Brain pericyte (primary cell): ENCODE data around the gene BCAS1.

Experiments used
- DNase-seq: peaks from one replicate; pipeline ENCODE4 v3.0.0-alpha.2; 2012; ENCODE audit warnings: low read depth, low spot score

The BCAS1 gene

GRCh38 chr20:54103067-54103761, 32.8 kb upstream of the BCAS1 start:
- no peak for DNase-seq

GRCh38 chr20:54102543-54102942, 32.1 kb upstream of the BCAS1 start:
- no peak for DNase-seq

- DNase-seq = no peak
These were observed 30.2 kb upstream of the BCAS1 start for GRCh38 chr20:54100563-54100962.

- no peak for DNase-seq
These were observed 29.5 kb upstream of the BCAS1 start for GRCh38 chr20:54099894-54100293.

- DNase-seq = no peak
These were observed 27.7 kb upstream of the BCAS1 start for GRCh38 chr20:54098047-54098446.

GRCh38 chr20:54097236-54097529, 26.8 kb upstream of the BCAS1 start:
- DNase-seq = no peak

- DNase-seq = no peak
These were observed 25.4 kb upstream of the BCAS1 start for GRCh38 chr20:54095824-54096223.

GRCh38 chr20:54094268-54094580, 23.8 kb upstream of the BCAS1 start:
- no peak for DNase-seq

GRCh38 chr20:54093423-54094267, 23.3 kb upstream of the BCAS1 start:
- DNase-seq = no peak

- DNase-seq = no peak
These were observed 21.6 kb upstream of the BCAS1 start for GRCh38 chr20:54092021-54092420.

GRCh38 chr20:54091120-54091480, 20.7 kb upstream of the BCAS1 start:
- no peak for DNase-seq

GRCh38 chr20:54090230-54091119, 20.1 kb upstream of the BCAS1 start:
- no peak for DNase-seq

GRCh38 chr20:54088430-54088829, 18.0 kb upstream of the BCAS1 start:
- DNase-seq = no peak

GRCh38 chr20:54086507-54087039, 16.2 kb upstream of the BCAS1 start:
- DNase-seq = no peak

- no peak for DNase-seq
These were observed 15.5 kb upstream of the BCAS1 start for GRCh38 chr20:54085910-54086309.

GRCh38 chr20:54085425-54085824, 15.0 kb upstream of the BCAS1 start:
- no peak for DNase-seq

GRCh38 chr20:54084727-54085388, 14.5 kb upstream of the BCAS1 start:
- no peak for DNase-seq

GRCh38 chr20:54084193-54084592, 13.8 kb upstream of the BCAS1 start:
- DNase-seq = no peak

- no peak for DNase-seq
These were observed 13.1 kb upstream of the BCAS1 start for GRCh38 chr20:54083459-54083858.

- no peak for DNase-seq
These were observed 11.7 kb upstream of the BCAS1 start for GRCh38 chr20:54082100-54082499.

GRCh38 chr20:54079652-54080051, 9.3 kb upstream of the BCAS1 start:
- DNase-seq = no peak
